ENCODE results near the gene MEAF6.
A peak's percentile ranks its signal among the peaks of the same experiment; 100 is the strongest.
"Not testable (repeated sequence)": the region's sequence is repeated elsewhere in the genome, so short reads cannot be mapped to it uniquely, and the experiment has no call there.

The MEAF6 gene

GRCh38 chr1:37529888-37530287, 15.3 kb upstream of the MEAF6 start:
- DNase-seq, result not testable (repeated sequence)

GRCh38 chr1:37519613-37520012, 5.0 kb upstream of the MEAF6 start:
- DNase-seq, result no peak

GRCh38 chr1:37518929-37519328, 4.4 kb upstream of the MEAF6 start:
- DNase-seq, result peak; percentile 48

DNA sequence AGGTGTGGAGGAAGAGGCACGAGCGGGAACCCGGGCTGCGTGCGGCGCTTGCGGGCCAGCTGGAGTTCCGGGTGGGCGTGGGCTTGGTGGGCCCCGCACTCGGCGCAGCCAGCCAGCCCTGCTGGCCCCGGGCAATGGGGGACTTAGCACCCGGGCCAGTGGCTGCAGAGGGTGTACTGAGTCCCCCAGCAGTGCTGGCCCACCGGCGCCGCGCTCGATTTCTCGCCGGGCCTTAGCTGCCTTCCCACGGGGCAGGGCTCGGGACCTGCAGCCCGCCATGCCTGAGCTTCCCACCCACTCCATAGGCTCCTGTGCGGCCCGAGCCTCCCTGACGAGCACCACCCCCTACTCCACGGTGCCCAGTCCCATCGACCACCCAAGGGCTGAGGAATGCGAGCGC, 3.7 kb upstream of the MEAF6 start:
- not testable (repeated sequence) for DNase-seq

DNA sequence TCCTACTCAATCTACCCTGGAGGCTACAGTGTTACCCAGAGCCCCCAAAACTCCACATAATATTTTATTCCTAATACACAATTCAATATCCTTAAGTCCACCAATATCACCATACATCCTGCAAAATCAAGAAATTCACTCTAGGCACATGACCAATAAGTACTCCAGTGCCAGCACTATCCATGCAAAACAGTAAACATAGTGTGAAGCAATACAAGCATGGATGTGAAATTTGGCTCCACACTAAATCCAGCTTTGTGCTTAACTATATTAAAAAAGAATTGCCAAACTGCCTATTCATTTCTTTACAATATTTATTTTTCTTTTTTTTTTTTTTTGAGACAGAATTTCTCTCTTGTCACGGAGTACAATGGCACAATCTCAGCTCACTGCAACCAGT, 3.0 kb upstream of the MEAF6 start:
- DNase-seq, result no peak

DNA sequence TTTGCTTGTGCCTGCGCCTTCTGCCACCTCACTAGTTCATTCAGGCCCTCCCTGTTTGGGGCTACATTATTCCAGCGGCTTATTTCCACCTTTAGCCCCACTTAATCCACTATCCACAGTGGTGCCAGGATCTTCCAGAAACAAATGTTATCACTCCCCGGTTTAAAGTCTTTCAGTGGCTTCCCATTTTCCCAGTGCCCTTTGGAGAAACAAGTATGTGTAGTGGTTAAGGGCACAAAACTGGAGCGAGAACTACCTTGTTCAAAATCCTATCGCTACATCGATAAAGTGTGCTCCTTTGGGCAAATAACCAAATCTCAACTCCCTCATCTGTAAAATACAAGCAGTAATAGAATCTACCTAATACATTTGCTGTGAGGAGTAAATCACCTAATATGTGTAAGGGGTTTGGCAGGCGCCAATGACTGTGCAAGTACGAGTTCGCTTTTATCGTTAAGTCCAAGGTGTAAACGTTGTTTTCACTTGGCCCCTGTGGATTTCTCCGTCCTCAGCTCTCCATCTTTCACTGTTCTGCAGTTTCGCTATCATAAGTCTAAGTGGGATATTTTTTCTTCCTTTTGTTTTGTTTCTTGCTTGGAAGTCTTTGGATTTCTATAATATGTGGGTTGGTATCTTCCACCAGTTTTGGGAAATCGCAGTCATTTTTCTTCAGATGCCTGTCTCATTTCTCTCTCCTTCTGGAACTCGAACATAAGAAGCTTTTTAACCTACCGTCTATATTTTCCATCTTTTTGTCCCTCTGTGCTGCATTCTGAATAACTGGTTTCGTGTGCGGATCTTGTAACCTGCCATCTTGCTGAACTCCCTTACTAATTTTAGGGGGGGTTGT, 844 bp upstream of the MEAF6 start:
- no peak for DNase-seq

DNA sequence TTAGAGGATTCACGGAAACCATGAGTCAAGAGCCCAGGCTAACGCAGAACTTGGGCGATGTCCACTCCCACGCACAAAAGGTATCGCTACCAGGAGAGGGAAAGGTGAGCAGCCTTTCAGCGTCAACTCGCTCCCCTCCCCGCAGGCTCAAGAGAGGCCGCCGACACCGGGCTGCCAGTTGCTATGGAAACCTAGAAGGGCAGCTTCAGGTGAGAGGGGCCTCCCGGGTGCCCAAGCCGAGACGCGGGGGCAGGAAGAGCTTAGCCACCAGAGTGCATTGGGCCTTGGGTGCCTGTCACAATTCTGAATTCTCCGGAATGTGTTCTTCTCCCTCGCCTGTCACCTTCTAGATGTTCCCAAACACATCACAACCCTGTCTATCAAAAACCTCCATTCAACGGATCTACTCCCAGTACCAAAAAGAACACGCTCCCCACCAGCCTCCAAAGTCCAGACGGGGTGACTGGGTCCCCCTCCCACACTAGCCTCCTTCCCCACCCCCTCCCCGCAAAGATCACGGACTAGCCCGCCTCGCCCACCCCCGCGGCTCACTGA, 694 bp downstream of the MEAF6 start:
- peak; percentile 65 for DNase-seq

- DNase-seq, result no peak
Observed at GRCh38 chr1:37509181-37509580, 5.4 kb downstream of the MEAF6 start.

DNA sequence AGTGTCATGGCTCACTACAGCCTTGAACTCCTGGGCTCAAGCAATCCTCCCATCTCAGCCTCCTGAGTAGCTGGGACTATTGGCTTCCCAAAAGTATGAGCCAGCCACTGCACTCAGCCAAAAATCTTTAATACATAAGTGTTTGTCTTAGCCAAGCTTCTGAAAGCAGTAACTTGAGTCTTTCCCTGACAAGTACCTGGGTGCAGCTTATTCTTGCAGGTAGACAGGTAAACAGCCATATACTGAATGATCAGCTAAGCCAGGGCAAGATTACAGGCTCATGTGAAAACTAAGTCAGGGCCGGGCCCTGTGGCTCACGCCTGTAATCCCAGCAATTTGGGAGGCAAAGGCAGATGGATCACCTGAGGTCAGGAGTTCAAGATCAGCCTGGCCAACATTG, 7.8 kb downstream of the MEAF6 start:
- no peak for DNase-seq

- not testable (repeated sequence) for DNase-seq
Observed at GRCh38 chr1:37502791-37503190, 11.8 kb downstream of the MEAF6 start.

DNA sequence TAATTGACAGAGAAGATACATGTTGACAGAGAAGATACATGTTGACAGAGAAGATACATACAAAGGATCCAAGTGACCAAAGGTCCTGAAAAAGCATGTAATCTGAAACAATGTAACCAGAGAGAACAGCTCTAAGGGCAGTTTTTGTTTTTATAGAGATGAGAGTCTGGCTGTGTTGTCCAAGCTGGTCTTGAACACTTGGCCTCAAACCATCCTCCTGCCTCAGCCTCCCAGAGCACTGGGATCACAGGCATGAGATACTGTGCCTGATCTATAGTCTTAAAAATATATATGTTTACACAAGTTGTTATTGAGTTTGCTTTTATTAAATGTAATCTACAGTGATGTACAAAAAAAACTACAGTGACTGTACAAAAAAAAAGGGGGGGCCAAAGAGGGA, 12.5 kb downstream of the MEAF6 start:
- DNase-seq, result no peak

- no peak for DNase-seq
Observed at GRCh38 chr1:37501661-37502060, 12.9 kb downstream of the MEAF6 start.

DNA sequence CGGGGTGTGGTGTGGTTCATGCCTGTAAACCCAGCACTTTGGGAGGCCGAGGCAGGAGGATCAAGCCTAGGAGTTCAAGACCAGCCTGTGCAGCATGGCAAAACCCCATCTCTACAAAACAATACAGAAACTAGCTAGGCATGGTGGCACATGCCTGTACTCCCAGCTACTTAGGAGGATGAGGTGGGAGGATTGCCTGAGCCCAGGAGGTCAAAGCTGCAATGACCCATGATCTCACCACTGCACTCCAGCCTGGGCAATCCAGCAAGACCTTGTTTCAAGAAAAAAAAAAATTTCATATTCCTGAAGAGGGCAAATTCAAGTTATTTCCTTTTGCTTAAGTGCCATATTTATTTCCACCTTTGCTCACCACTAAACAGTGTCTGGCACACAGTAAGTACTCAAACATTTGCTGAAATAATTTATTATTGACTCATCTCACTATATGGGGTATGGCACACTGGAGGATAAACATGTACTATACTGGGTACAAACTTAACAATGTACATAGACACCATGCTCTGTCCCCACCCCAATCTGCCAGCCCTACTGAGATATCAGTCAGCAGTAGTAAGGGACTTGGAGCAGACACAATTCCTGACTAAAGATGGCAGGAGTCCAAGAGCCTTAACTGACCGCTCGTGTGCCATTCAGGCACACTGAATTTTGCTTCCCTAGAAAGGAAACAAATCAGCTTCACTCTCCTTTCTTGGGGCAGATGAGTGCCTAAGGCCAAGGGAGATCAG, 15.5 kb downstream of the MEAF6 start:
- DNase-seq, result no peak

GRCh38 chr1:37497832-37498231, 16.7 kb downstream of the MEAF6 start:
- DNase-seq, result no peak

- DNase-seq, result no peak
Observed at GRCh38 chr1:37495875-37496274, 18.7 kb downstream of the MEAF6 start.

DNA sequence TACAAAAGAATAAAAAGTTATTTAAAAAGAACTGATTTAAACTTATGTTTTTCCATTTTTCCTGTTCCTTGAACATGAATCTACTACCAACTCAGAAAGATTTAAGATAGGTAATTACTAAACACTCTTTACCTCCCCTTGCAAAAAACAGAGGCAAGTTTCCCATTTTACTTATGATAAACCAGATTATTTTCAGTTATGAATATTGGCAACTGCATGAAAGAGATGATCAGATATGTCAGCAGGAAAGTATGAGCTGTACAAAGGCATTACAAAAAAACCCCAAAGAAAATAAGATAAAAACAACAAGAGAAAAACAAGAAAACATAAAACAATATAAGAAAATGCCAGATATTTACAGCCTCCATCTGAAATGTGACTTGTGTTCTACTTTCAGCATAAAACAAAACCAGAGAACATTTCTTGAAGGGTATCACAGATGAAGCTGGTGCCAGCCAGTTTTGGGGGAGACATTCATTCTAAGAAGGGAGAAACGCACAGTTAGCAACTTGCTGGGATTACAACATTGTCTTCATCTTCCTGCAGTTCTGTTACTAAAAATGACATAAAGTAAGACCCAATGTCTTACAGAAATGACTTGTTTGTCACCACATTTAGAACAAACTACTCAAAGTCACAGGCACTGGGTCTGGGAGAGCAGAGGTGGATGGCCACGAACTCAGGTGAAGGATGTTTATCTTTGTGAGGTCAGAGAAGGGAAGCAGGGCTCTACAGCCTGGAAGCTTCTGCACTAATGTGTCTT, 21.0 kb downstream of the MEAF6 start:
- DNase-seq, result no peak

GRCh38 chr1:37487619-37487984, 27.0 kb downstream of the MEAF6 start:
- no peak for DNase-seq

- peak; percentile 83 for DNase-seq
Observed at GRCh38 chr1:37486680-37487618, 27.6 kb downstream of the MEAF6 start.

DNA sequence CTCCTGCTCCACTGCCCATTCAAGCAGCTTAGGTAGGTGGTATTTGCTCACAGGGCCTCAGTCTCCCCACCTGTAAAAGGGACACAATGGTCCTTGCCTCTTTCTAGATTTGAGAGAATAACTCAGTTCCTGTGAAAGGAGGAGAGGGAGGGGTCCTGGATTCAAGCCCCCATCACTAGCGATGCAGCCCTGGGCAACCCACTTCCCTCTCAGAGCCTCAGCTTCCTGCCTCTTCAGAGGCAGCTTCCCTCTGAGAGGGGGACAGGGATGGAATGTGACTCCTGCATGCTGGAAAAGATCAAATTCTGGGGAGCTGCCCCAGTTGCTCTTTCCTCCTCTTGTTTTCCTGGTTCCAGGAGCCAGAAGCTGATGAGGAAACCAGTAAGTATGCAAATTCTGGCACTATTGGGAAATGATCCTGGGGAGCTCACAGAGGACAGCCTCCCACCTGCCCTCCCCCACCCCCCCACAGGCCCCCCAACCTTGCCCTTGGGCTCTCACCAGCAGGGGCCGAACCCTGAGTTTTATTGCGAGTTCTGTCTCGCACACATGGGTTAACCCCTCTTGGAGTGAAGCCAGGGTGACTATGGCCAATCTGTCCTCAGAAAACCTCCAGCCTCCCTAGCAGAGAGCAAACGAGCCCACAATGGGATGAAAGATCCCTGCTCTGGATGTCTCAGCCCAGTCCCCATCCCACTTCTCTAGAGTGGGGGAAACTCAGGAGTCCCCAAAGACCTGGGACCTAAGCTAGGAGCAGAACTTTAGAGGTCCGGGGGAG, 28.5 kb downstream of the MEAF6 start:
- peak; percentile 15 for DNase-seq

DNA sequence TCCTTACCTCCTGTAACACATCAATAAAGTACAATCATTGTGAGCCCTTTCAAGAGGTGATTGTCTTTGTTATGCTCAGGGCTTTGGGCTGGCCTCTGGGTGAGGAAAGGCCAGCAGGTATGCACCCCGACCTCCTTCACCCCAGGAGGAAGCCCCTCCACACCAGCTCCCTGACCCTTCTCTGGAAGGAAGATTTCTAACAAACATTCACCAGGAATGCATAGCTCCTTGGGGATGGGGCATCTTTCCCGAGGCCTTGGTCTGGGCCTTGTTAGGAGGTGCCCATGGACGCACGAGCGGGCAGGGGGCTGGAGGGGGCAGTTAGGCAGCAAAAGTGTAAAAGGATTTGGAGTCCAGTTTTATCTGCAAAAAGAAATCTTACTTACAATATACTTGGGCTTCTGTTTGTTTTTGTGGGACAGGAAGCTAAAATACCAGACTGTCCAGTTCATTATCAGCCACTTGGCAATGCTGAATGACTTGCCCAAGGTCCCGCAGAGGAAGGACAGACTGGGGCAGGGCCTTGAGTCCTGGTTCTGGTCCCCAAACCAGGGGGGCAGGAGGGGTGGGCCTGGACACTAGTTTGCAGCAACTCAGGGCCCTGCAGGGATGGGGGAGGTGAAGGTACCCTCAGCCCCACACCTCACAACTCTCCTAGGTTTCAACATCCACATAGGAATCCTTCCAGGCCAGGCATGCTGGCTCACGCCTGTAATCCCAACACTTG, 30.1 kb downstream of the MEAF6 start:
- DNase-seq, result no peak

GRCh38 chr1:37483785-37484184, 30.8 kb downstream of the MEAF6 start:
- DNase-seq, result peak; percentile 16
